H9 (cell line): ENCODE data around the gene CDC42EP1. TPM values are rescaled to one million over a fixed set of nuclear protein-coding genes. Genes with fewer than 3 reads are reported as not detected.

Experiments
- DNase-seq: peaks from one replicate; pipeline ENCODE4 v3.0.0-alpha.2; 2017
- H2AFZ ChIP-seq: one replicate; pipeline ENCODE4 v1.6.1; 2013; ENCODE audit warnings: mild to moderate bottlenecking, low read length, control low read depth, moderate library complexity
- H2AK5ac ChIP-seq: 2 replicates; pipeline ENCODE4 v1.6.1; 2013; ENCODE audit warnings: low read length, control low read depth, mixed read lengths; ENCODE audit not compliant: insufficient read length
- H2BK120ac ChIP-seq: one replicate; pipeline ENCODE4 v1.6.1; 2013; ENCODE audit warnings: low read depth, mild to moderate bottlenecking, low read length, control low read depth, inconsistent platforms; ENCODE audit not compliant: poor library complexity, severe bottlenecking
- H2BK12ac ChIP-seq: 2 replicates; pipeline ENCODE4 v1.6.1; 2013; ENCODE audit warnings: low read length, control low read depth, mixed read lengths, low read depth; ENCODE audit not compliant: insufficient read length
- H2BK15ac ChIP-seq: 2 replicates; pipeline ENCODE4 v1.6.1; 2013; ENCODE audit warnings: low read depth, low read length, control low read depth
- H2BK20ac ChIP-seq: one replicate; pipeline ENCODE4 v1.6.1; 2013; ENCODE audit warnings: low read depth, mild to moderate bottlenecking, low read length, control low read depth, inconsistent platforms; ENCODE audit not compliant: poor library complexity, severe bottlenecking
- H2BK5ac ChIP-seq: 2 replicates; pipeline ENCODE4 v1.6.1; 2013; ENCODE audit warnings: low read length, control low read depth, mixed read lengths; ENCODE audit not compliant: insufficient read length
- H3K14ac ChIP-seq: 2 replicates; pipeline ENCODE4 v1.6.1; 2013; ENCODE audit warnings: low read length, control low read depth; ENCODE audit not compliant: insufficient read depth
- H3K18ac ChIP-seq: 2 replicates; pipeline ENCODE4 v1.6.1; 2013; ENCODE audit warnings: low read depth, mild to moderate bottlenecking, mixed read lengths, low read length, control low read depth; ENCODE audit not compliant: insufficient read length
- H3K23ac ChIP-seq: 2 replicates; pipeline ENCODE4 v1.6.1; 2013; ENCODE audit warnings: low read length, control low read depth, mixed read lengths, low read depth; ENCODE audit not compliant: insufficient read length
- H3K23me2 ChIP-seq: 2 replicates; pipeline ENCODE4 v1.6.1; 2013; ENCODE audit warnings: low read depth, mild to moderate bottlenecking, mixed read lengths, low read length, control low read depth; ENCODE audit not compliant: insufficient read length, poor library complexity, severe bottlenecking
- H3K27ac ChIP-seq: 2 replicates; pipeline ENCODE4 v1.5.1; 2013; ENCODE audit warnings: low read length, control low read depth, mixed read lengths, low read depth; ENCODE audit not compliant: insufficient read length
- H3K27me3 ChIP-seq: 2 replicates; pipeline ENCODE4 v1.6.1; 2013; ENCODE audit warnings: low read length, control low read depth, inconsistent platforms; ENCODE audit not compliant: insufficient read depth
- H3K4ac ChIP-seq: 2 replicates; pipeline ENCODE4 v1.6.1; 2013; ENCODE audit warnings: low read depth, mild to moderate bottlenecking, control low read depth, inconsistent platforms, low read length, moderate library complexity
- H3K4me1 ChIP-seq: 2 replicates; pipeline ENCODE4 v1.6.1; 2013; ENCODE audit warnings: low read length, control low read depth, inconsistent platforms; ENCODE audit not compliant: insufficient read depth
- H3K4me2 ChIP-seq: 2 replicates; pipeline ENCODE4 v1.6.1; 2013; ENCODE audit warnings: low read length, control low read depth, mixed read lengths; ENCODE audit not compliant: insufficient read length, insufficient read depth
- H3K56ac ChIP-seq: 2 replicates; pipeline ENCODE4 v1.6.1; 2013; ENCODE audit warnings: low read depth, mild to moderate bottlenecking, mixed read lengths, low read length, control low read depth; ENCODE audit not compliant: insufficient read length
- H3K79me1 ChIP-seq: 2 replicates; pipeline ENCODE4 v1.6.1; 2013; ENCODE audit warnings: low read depth, mild to moderate bottlenecking, moderate library complexity, low read length, control low read depth, inconsistent platforms; ENCODE audit not compliant: insufficient read depth, poor library complexity, severe bottlenecking
- H3K79me2 ChIP-seq: 2 replicates; pipeline ENCODE4 v1.6.1; 2013; ENCODE audit warnings: low read length, control low read depth, inconsistent platforms; ENCODE audit not compliant: insufficient read depth
- H3K9ac ChIP-seq: 2 replicates; pipeline ENCODE4 v1.6.1; 2013; ENCODE audit warnings: low read length, control low read depth, mixed read lengths; ENCODE audit not compliant: insufficient read length; ENCODE audit errors: extremely low read depth
- H3K9me3 ChIP-seq: one replicate; pipeline ENCODE4 v1.6.1; 2013; ENCODE audit warnings: low read depth, low read length, inconsistent platforms; ENCODE audit not compliant: control insufficient read depth
- H3T11ph ChIP-seq: one replicate; pipeline ENCODE4 v1.6.1; 2013; ENCODE audit warnings: mild to moderate bottlenecking, low read length, control low read depth, inconsistent platforms
- H4K20me1 ChIP-seq: one replicate; pipeline ENCODE4 v1.6.1; 2013; ENCODE audit not compliant: control insufficient read depth, insufficient read length, insufficient read depth
- H4K5ac ChIP-seq: 2 replicates; pipeline ENCODE4 v1.6.1; 2013; ENCODE audit warnings: low read depth, mild to moderate bottlenecking, mixed read lengths, low read length, control low read depth; ENCODE audit not compliant: insufficient read length
- H4K8ac ChIP-seq: replicated peaks from 2 replicates; pipeline ENCODE4 v1.6.1; 2013; ENCODE audit warnings: low read length, control low read depth, mixed read lengths, low read depth; ENCODE audit not compliant: insufficient read length
- H4K91ac ChIP-seq: 2 replicates; pipeline ENCODE4 v1.6.1; 2013; ENCODE audit warnings: low read depth, mild to moderate bottlenecking, moderate library complexity, mixed read lengths, low read length, control low read depth; ENCODE audit not compliant: insufficient read length
- H3K27ac Mint-ChIP-seq, 3 experiments: 2 replicates in 2 of 3; 3 replicates in 1 of 3; pipeline ENCODE4 v1.8.0; 2020 to 2021; ENCODE audit warnings: mixed read lengths in 3 of 3, mild to moderate bottlenecking in 1 of 3, moderate library complexity in 1 of 3
- H3K27me3 Mint-ChIP-seq: 2 replicates; pipeline ENCODE4 v1.8.0; 2021; ENCODE audit warnings: low read depth, mild to moderate bottlenecking, moderate library complexity, mixed read lengths
- H3K36me3 Mint-ChIP-seq, 3 experiments: 2 replicates in 2 of 3; 3 replicates in 1 of 3; pipeline ENCODE4 v1.8.0; 2020 to 2021; ENCODE audit warnings: low read depth in 3 of 3, mixed read lengths in 3 of 3; ENCODE audit not compliant: insufficient read depth in 1 of 3
- H3K4me1 Mint-ChIP-seq, 2 experiments: 2 replicates each; pipeline ENCODE4 v1.8.0; 2020; ENCODE audit warnings: mixed read lengths in 2 of 2
- H3K4me3 Mint-ChIP-seq, 2 experiments: 2 replicates in 1 of 2; 3 replicates in 1 of 2; pipeline ENCODE4 v1.8.0; 2020 to 2021; ENCODE audit warnings: mild to moderate bottlenecking in 2 of 2, mixed read lengths in 2 of 2, moderate library complexity in 1 of 2
- H3K9me3 Mint-ChIP-seq, 2 experiments: 2 replicates in 1 of 2; 3 replicates in 1 of 2; pipeline ENCODE4 v1.8.0; 2020; ENCODE audit warnings: mild to moderate bottlenecking in 2 of 2, mixed read lengths in 2 of 2, moderate library complexity in 1 of 2
- CTCF ChIP-seq: fragments of 200-600 bp; sonication (generic); conservative IDR thresholded peaks from 3 replicates; pipeline ENCODE4 v1.8.0; 2021; ENCODE audit warnings: antibody characterized with exemption, mild to moderate bottlenecking
- WGBS: extraction: QIAGEN DNeasy Blood & Tissue Kit; methylation state at CpG from one replicate; pipeline ENCODE4 v1.1.7; 2013; ENCODE audit warnings: missing lambda C conversion rate, low lambda C conversion rate, mixed read lengths; ENCODE audit not compliant: insufficient read length; ENCODE audit errors: extremely low coverage; 5-methylcytosine and 5-hydroxymethylcytosine counted together
- total RNA-seq: library from RNA; stranded (reverse); gene quantifications from 2 replicates; pipeline ENCODE4 v1.2.1, GENCODE V29; 2021

The CDC42EP1 gene
- total RNA-seq, 1 experiment from 2014 or later = 23.0 TPM

- H3K79me1 ChIP-seq = no peaks in the 10 kb centered on the region
- DNase-seq = no peak
- no peak overlapping the region for H2AFZ ChIP-seq
- H3K18ac ChIP-seq = no peak overlapping the region
- H3K9ac ChIP-seq = no peak overlapping the region
- H3K4me3 Mint-ChIP-seq = no peak overlapping the region
- no peak overlapping the region for H4K5ac ChIP-seq
- no peaks in the 10 kb centered on the region for H3K27me3 ChIP-seq
- H3K4me2 ChIP-seq = no peak overlapping the region
- H4K91ac ChIP-seq = no peak overlapping the region
- no CpG with 5 or more reads among the region's 3 CpGs for WGBS
- H3K23ac ChIP-seq = no peak overlapping the region
- no peak overlapping the region for H3K56ac ChIP-seq
- H2BK12ac ChIP-seq = no peak overlapping the region
- H3K9me3 Mint-ChIP-seq = no peaks in the 10 kb centered on the region; a peak in 1 of 5 replicates
- H3K79me2 ChIP-seq = no peaks in the 10 kb centered on the region
- no peaks in the 10 kb centered on the region for H3K4me1 ChIP-seq
- H2BK20ac ChIP-seq = no peak overlapping the region
- TF ChIP-seq CTCF = no peak
- H2BK15ac ChIP-seq = no peak overlapping the region
- no peak overlapping the region for H3T11ph ChIP-seq
- H3K9me3 ChIP-seq = no peaks in the 10 kb centered on the region
- H2BK120ac ChIP-seq = no peak overlapping the region
- H4K8ac ChIP-seq = no peak overlapping the region
- no peak overlapping the region for H2BK5ac ChIP-seq
- no peak overlapping the region for H3K14ac ChIP-seq
- no peak overlapping the region for H3K4ac ChIP-seq
- H3K23me2 ChIP-seq = no peaks in the 10 kb centered on the region
- H3K27ac Mint-ChIP-seq = no peak overlapping the region
- H2AK5ac ChIP-seq = no peak overlapping the region
- H4K20me1 ChIP-seq = no peaks in the 10 kb centered on the region
- peaks cover 16% of the 10 kb centered on the region for H3K27me3 Mint-ChIP-seq
- H3K4me1 Mint-ChIP-seq = peaks cover 7 to 9% of the 10 kb centered on the region in 2 experiments
- H3K27ac ChIP-seq = no peak overlapping the region
- no peaks in the 10 kb centered on the region for H3K36me3 Mint-ChIP-seq
These were observed 25.8 kb upstream of the CDC42EP1 start for GRCh38 chr22:37534445-37534844.
